ENCODE results near the gene ADAM8.

DNA sequence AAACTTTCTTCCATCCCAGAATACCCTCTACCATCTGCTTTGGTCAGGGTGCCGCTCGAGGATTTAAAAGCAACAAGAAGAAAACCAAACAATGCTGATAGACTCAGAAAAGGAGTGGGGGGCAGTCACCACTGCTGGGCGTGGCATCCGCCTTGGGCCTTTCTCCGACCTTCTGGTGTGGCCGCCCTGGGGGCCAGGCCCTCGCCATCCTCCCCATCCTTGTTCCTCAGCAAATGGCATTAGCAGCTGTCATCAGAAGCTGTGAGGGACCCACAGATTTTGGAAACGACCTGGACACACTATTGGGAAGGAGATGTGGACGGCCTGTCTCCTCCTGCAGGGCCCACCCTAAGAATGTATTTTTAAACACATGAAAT is 36.1 kb upstream of the ADAM8 start:
- TF ChIP-seq, protein P1, sequence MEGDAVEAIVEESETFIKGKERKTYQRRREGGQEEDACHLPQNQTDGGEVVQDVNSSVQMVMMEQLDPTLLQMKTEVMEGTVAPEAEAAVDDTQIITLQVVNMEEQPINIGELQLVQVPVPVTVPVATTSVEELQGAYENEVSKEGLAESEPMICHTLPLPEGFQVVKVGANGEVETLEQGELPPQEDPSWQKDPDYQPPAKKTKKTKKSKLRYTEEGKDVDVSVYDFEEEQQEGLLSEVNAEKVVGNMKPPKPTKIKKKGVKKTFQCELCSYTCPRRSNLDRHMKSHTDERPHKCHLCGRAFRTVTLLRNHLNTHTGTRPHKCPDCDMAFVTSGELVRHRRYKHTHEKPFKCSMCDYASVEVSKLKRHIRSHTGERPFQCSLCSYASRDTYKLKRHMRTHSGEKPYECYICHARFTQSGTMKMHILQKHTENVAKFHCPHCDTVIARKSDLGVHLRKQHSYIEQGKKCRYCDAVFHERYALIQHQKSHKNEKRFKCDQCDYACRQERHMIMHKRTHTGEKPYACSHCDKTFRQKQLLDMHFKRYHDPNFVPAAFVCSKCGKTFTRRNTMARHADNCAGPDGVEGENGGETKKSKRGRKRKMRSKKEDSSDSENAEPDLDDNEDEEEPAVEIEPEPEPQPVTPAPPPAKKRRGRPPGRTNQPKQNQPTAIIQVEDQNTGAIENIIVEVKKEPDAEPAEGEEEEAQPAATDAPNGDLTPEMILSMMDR (IDR thresholded peaks at IDR 0.05 in 4 of 5, conservative IDR thresholded peaks at IDR 0.05 in 1 of 5) = no peak
- TF ChIP-seq POLR2A (IDR thresholded peaks at IDR 0.05) = no peak
